K562 (cell line): Measurements from ENCODE around the gene CFAP20DC. TPM values are rescaled to one million over a fixed set of nuclear protein-coding genes. Genes with fewer than 3 reads are reported as not detected.

Experiments
- BCOR ChIP-seq: fragments of 450-650 bp; IDR thresholded peaks from 2 replicates; pipeline ENCODE4 v1.6.1; 2016
- CBFB ChIP-seq: sonication (generic); formaldehyde crosslinking; IDR thresholded peaks from 2 replicates; pipeline ENCODE4 v1.4.0; 2020; ENCODE audit warnings: mild to moderate bottlenecking, missing genetic modification reagents
- CEBPZ ChIP-seq: fragments of 150-350 bp; IDR thresholded peaks from 2 replicates; pipeline ENCODE4 v1.6.1; 2014; ENCODE audit warnings: low read depth, mild to moderate bottlenecking, low read length, borderline replicate concordance
- DMBX1 ChIP-seq: fragments of 250-450 bp; sonication (Bioruptor Pico); IDR thresholded peaks from 2 replicates; pipeline ENCODE4 v1.8.0; 2022; ENCODE audit warnings: inconsistent platforms, mild to moderate bottlenecking, moderate library complexity, borderline replicate concordance
- FOXJ3 ChIP-seq: sonication (generic); formaldehyde crosslinking; IDR thresholded peaks from 2 replicates; pipeline ENCODE4 v1.4.0; 2020; ENCODE audit warnings: mild to moderate bottlenecking, missing genetic modification reagents
- HMGN3 ChIP-seq: IDR thresholded peaks from 2 replicates; pipeline ENCODE4 v1.6.1; 2011; ENCODE audit warnings: borderline replicate concordance, low read depth, mild to moderate bottlenecking, mixed read lengths, low read length; ENCODE audit not compliant: insufficient read length; ENCODE audit errors: extremely low read depth
- KLF1 ChIP-seq: fragments of 450-650 bp; IDR thresholded peaks from 2 replicates; pipeline ENCODE4 v1.6.1; 2016; ENCODE audit warnings: missing genetic modification characterization, missing compliant biosample characterization
- MLLT1 ChIP-seq, 2 experiments: fragments of 450-650 bp; IDR thresholded peaks; 2 replicates each; pipeline ENCODE4 v1.6.1; 2016
- NCOR1 ChIP-seq: fragments of 450-650 bp; IDR thresholded peaks from 2 replicates; pipeline ENCODE4 v1.6.1; 2016; ENCODE audit warnings: mild to moderate bottlenecking, moderate library complexity
- NFIX ChIP-seq: fragments of 250-450 bp; sonication (Bioruptor Pico); IDR thresholded peaks from 2 replicates; pipeline ENCODE4 v1.4.0; 2020; ENCODE audit warnings: low read depth, mild to moderate bottlenecking, moderate library complexity
- PBX2 ChIP-seq, 2 experiments: IDR thresholded peaks in 1 of 2; conservative IDR thresholded peaks in 1 of 2; 2 replicates each; pipeline ENCODE4 v1.6.1; 2016; ENCODE audit warnings: low read depth in 2 of 2, mild to moderate bottlenecking in 1 of 2, missing compliant biosample characterization in 1 of 2, missing genetic modification characterization in 1 of 2, moderate library complexity in 1 of 2
- SMARCE1 ChIP-seq: fragments of 450-650 bp; IDR thresholded peaks from 2 replicates; pipeline ENCODE4 v1.7.1; 2016; ENCODE audit warnings: mild to moderate bottlenecking
- TAF1 ChIP-seq: IDR thresholded peaks from 2 replicates; pipeline ENCODE4 v1.6.1; 2011; ENCODE audit warnings: mild to moderate bottlenecking, low read length, moderate library complexity; ENCODE audit not compliant: insufficient read depth, control insufficient read depth, severe bottlenecking; ENCODE audit errors: extremely low read depth
- TAF9B ChIP-seq: fragments of 450-650 bp; IDR thresholded peaks from 2 replicates; pipeline ENCODE4 v1.6.1; 2018; ENCODE audit warnings: mild to moderate bottlenecking; ENCODE audit not compliant: partially characterized antibody
- THRAP3 ChIP-seq: fragments of 450-650 bp; IDR thresholded peaks from 2 replicates; pipeline ENCODE4 v1.6.1; 2016; ENCODE audit warnings: mild to moderate bottlenecking, inconsistent platforms, borderline replicate concordance
- THRB ChIP-seq: fragments of 450-650 bp; formaldehyde crosslinking; conservative IDR thresholded peaks from 2 replicates; pipeline ENCODE4 v1.4.0; 2022; ENCODE audit warnings: mild to moderate bottlenecking, missing genetic modification characterization
- TOE1 ChIP-seq, 2 experiments: fragments of 450-650 bp in 1 of 2; sonication (generic) in 1 of 2; formaldehyde crosslinking in 1 of 2; IDR thresholded peaks; 2 replicates each; pipeline versions ENCODE4 v1.7.1 to v1.8.0; 2016 to 2022; ENCODE audit warnings: borderline replicate concordance in 2 of 2, mild to moderate bottlenecking in 2 of 2, antibody characterized with exemption in 1 of 2, inconsistent platforms in 1 of 2, low read depth in 1 of 2, missing genetic modification reagents in 1 of 2, moderate library complexity in 1 of 2
- ZNF551 ChIP-seq: fragments of 250-450 bp; sonication (Bioruptor Pico); IDR thresholded peaks from 2 replicates; pipeline ENCODE4 v1.5.0; 2021; ENCODE audit warnings: mild to moderate bottlenecking, moderate library complexity
- polyA plus RNA-seq, 8 experiments: library from polyadenylated mRNA; depleted of rRNA in 4 of 8; stranded (reverse) in 5 of 8; unstranded in 3 of 8; fragments of >200 nt; fragmentation: Nextera tagmentation in 2 of 8; fragmentation: Illumina TruSeq in 1 of 8; extraction: Ambion mirVana in 2 of 8; extraction: Trizol in 1 of 8; gene quantifications; 2 replicates each; pipeline versions ENCODE4 v1.2.1 to v1.2.3, GENCODE V29; 2011 to 2014; ENCODE audit warnings: inconsistent platforms in 1 of 8, missing spikeins in 1 of 8
- total RNA-seq, 7 experiments: library from RNA; depleted of rRNA in 6 of 7; stranded (reverse); fragments of >200 nt in 6 of 7; fragmentation: Illumina TruSeq in 2 of 7; extraction: Trizol in 2 of 7; gene quantifications; 2 replicates each; pipeline versions ENCODE4 v1.2.1 to v1.2.3, GENCODE V29; 2011 to 2021; ENCODE audit warnings: low replicate concordance in 1 of 7

CFAP20DC gene
- total and polyA plus RNA-seq, 9 of the 15 experiments (the other 6 are each of a cell fraction or from before 2014, with no cell fraction given) = 1.6 to 5.9 (median 4.6) TPM

GRCh38 chr3:58998476-58999117 is 51.2 kb downstream of the CFAP20DC start (continued):
- peak; percentile 59; the same call in 1 of the 2 replicates for TF ChIP-seq SMARCE1
- no peak for TF ChIP-seq THRAP3
- 0 out of 2 replicates have a peak, but pooled peaks have one; percentile 29 for TF ChIP-seq KLF1 (tag)
- no peak for TF ChIP-seq MLLT1 (IDR thresholded peaks at IDR 0.05)
- no peak for TF ChIP-seq PBX2 (CRISPR knock-in tag; IDR thresholded peaks at IDR 0.05; ENCODE audit: low read depth)
- peak; percentile 66 for TF ChIP-seq PBX2 (tag; conservative IDR thresholded peaks at IDR 0.05; ENCODE audit: low read depth)
- TF ChIP-seq FOXJ3 (CRISPR knock-in tag) = no peak
- no peak for TF ChIP-seq DMBX1 (CRISPR knock-in tag)
- no peak for TF ChIP-seq HMGN3
- no peak for TF ChIP-seq CBFB (CRISPR knock-in tag)
- no peak for TF ChIP-seq TAF1
- no peak for TF ChIP-seq THRB (CRISPR knock-in tag)
- TF ChIP-seq TAF9B = peak; percentile 53
- TF ChIP-seq CEBPZ = no peak
- no peak for TF ChIP-seq NFIX (CRISPR knock-in tag)
- TF ChIP-seq BCOR = no peak
- TF ChIP-seq TOE1 (IDR thresholded peaks at IDR 0.05; ENCODE audit: borderline replicate concordance) = peak; percentile 57; the same call in 1 of the 2 replicates
- no peak for TF ChIP-seq TOE1 (CRISPR knock-in tag; IDR thresholded peaks at IDR 0.05; ENCODE audit: borderline replicate concordance, low read depth)
- peak; percentile 34 for TF ChIP-seq NCOR1
- TF ChIP-seq ZNF551 (CRISPR knock-in tag) = no peak
